Activated CD4-positive, alpha-beta T cell treated with anti-CD3 and anti-CD28 coated beads for 36 hours (primary cell): ENCODE results near the gene ESYT1. TPM values are rescaled to one million over a fixed set of nuclear protein-coding genes. Genes with fewer than 3 reads are reported as not detected.

Experiments
- ATAC-seq: fragments of 200-7000 bp; cut with Tn5 transposase; one replicate; pipeline ENCODE4 v1.10.0; 2021; ENCODE audit warnings: mild to moderate bottlenecking, moderate library complexity
- CTCF ChIA-PET: fragments of 350-600 bp; sonication (Branson Sonifier 250); formaldehyde crosslinking; loops from one replicate; lab custom pipeline; 2021; ENCODE audit warnings: antibody characterized with exemption; lab: Charles Lee
- POLR2A ChIA-PET: fragments of 350-600 bp; sonication (Branson Sonifier 250); formaldehyde crosslinking; loops from one replicate; lab custom pipeline; 2021; ENCODE audit warnings: antibody characterized with exemption, inconsistent platforms; lab: Charles Lee
- DNase-seq: peaks from one replicate; pipeline ENCODE4 v3.0.0-alpha.2; 2020
- H3K27ac Mint-ChIP-seq: one replicate; pipeline ENCODE4 v1.8.0; 2021; ENCODE audit warnings: mixed read lengths
- H3K27me3 Mint-ChIP-seq: one replicate; pipeline ENCODE4 v1.8.0; 2021; ENCODE audit warnings: mixed read lengths
- H3K36me3 Mint-ChIP-seq: one replicate; pipeline ENCODE4 v1.8.0; 2021; ENCODE audit warnings: low read depth, mixed read lengths
- H3K4me1 Mint-ChIP-seq: one replicate; pipeline ENCODE4 v1.8.0; 2021; ENCODE audit warnings: mixed read lengths
- H3K4me3 Mint-ChIP-seq: one replicate; pipeline ENCODE4 v1.8.0; 2021; ENCODE audit warnings: mild to moderate bottlenecking, moderate library complexity, mixed read lengths
- H3K9me3 Mint-ChIP-seq: one replicate; pipeline ENCODE4 v1.8.0; 2021; ENCODE audit warnings: low read depth, mixed read lengths
- intact Hi-C, 2 experiments: fragments of 100-400 bp; cut with DNase I in 1 of 2; cut with micrococcal nuclease in 1 of 2; formaldehyde crosslinking; loops; one replicate each; pipeline versions ENCODE4 v1.14.2 to v1.15.1; 2022 to 2024; cut with DNase I, micrococcal nuclease
- total RNA-seq, 2 experiments: library from RNA; stranded (reverse); gene quantifications; one replicate each; pipeline ENCODE4 v1.2.3, GENCODE V29; 2021

ESYT1 gene
- total RNA-seq, 2 experiments from 2014 or later, result 132 to 160 TPM

- Mint-ChIP-seq H3K4me1 (no peaks in the 10 kb centered on the region), H3K4me3 (no peak overlapping the region), H3K27ac (no peak overlapping the region), H3K9me3 (no peaks in the 10 kb centered on the region), H3K36me3 (peaks cover 64% of the 10 kb centered on the region), H3K27me3 (no peaks in the 10 kb centered on the region)
- DNase-seq (no peak), ATAC-seq (no peak)
- CTCF ChIA-PET, result interaction anchor here (0.6 kb wide), 1 partner anchor 29 kb away, joined by 3 read pairs; no protein-coding TSS in a partner anchor
- intact Hi-C loops, result no loop called here
- POLR2A ChIA-PET, result no interaction called here
Measured at GRCh38 chr12:56178347-56178746, 50.3 kb downstream of the ESYT1 start.

GRCh38 chr12:56186957-56187356 lies 58.9 kb downstream of the ESYT1 start:
- Mint-ChIP-seq H3K27me3 (no peaks in the 10 kb centered on the region), H3K36me3 (peaks cover 39% of the 10 kb centered on the region), H3K4me3 (no peak overlapping the region), H3K9me3 (no peaks in the 10 kb centered on the region), H3K27ac (peak overlapping the region; percentile 85), H3K4me1 (peaks cover 33% of the 10 kb centered on the region)
- DNase-seq, result no peak
- ChIA-PET CTCF (interaction anchor here (0.5 to 6.1 kb wide), 6 partner anchors 14 to 541 kb away, joined by 3 to 112 read pairs (median 4); partner anchors contain the start of genes ESYT1, RPL41, STAT2 and ZC3H10), POLR2A (no interaction called here)
- intact Hi-C loops, result loop anchor here in 1 of 2 experiments (1.0 to 10.0 kb wide), 3 partner anchors 27 to 142 kb away; partner anchors contain the start of genes MYL6B and RPS26
- no peak for ATAC-seq

- ChIA-PET CTCF (interaction anchor here (0.7 to 6.1 kb wide), 19 partner anchors 8 to 1825 kb away, joined by 3 to 112 read pairs (median 3); partner anchors contain the start of genes CNPY2, ESYT1, MYL6 and RNF41), POLR2A (interaction anchor here (0.7 to 2.5 kb wide), 4 partner anchors 25 to 84 kb away, joined by 3 to 27 read pairs (median 7); partner anchors contain the start of genes PA2G4, RNF41 and ZC3H10)
- ATAC-seq (no peak), DNase-seq (no peak)
- Mint-ChIP-seq H3K4me3 (peak overlapping the region; percentile 82), H3K4me1 (peaks cover 35% of the 10 kb centered on the region), H3K27me3 (no peaks in the 10 kb centered on the region), H3K9me3 (no peaks in the 10 kb centered on the region), H3K27ac (peak overlapping the region; percentile 85), H3K36me3 (peaks cover 36% of the 10 kb centered on the region)
- intact Hi-C loops, result loop anchor here in 1 of 2 experiments (2.0 to 10.0 kb wide), 3 partner anchors 36 to 143 kb away; partner anchors contain the start of genes MYL6B and RPS26
Measured at GRCh38 chr12:56188131-56188777, 60.2 kb downstream of the ESYT1 start.

- ChIA-PET CTCF (interaction anchor here (0.9 to 6.1 kb wide), 18 partner anchors 8 to 450 kb away, joined by 3 to 112 read pairs (median 8); partner anchors contain the start of genes CNPY2, ESYT1, MYL6 and MYL6B), POLR2A (interaction anchor here (1.0 to 2.5 kb wide), 6 partner anchors 26 to 84 kb away, joined by 3 to 27 read pairs (median 10); partner anchors contain the start of genes ESYT1, PA2G4, RNF41 and ZC3H10)
- H3K4me1 Mint-ChIP-seq, result peaks cover 38% of the 10 kb centered on the region
- H3K4me3 Mint-ChIP-seq, result peak overlapping the region; percentile 82
- intact Hi-C loops, result loop anchor here (1.0 to 10.0 kb wide), 11 partner anchors 30 to 276 kb away; partner anchors contain the start of genes MYL6B (in 2 of the 2), CS (in 1 of the 2), MYL6 (in 1 of the 2) and PA2G4 (in 1 of the 2)
- no peaks in the 10 kb centered on the region for H3K9me3 Mint-ChIP-seq
- peaks cover 35% of the 10 kb centered on the region for H3K36me3 Mint-ChIP-seq
- no peaks in the 10 kb centered on the region for H3K27me3 Mint-ChIP-seq
- H3K27ac Mint-ChIP-seq, result peak overlapping the region; percentile 85
- DNase-seq (no peak), ATAC-seq (peak; percentile 1)
Measured at GRCh38 chr12:56188778-56189098, 60.7 kb downstream of the ESYT1 start.

DNA sequence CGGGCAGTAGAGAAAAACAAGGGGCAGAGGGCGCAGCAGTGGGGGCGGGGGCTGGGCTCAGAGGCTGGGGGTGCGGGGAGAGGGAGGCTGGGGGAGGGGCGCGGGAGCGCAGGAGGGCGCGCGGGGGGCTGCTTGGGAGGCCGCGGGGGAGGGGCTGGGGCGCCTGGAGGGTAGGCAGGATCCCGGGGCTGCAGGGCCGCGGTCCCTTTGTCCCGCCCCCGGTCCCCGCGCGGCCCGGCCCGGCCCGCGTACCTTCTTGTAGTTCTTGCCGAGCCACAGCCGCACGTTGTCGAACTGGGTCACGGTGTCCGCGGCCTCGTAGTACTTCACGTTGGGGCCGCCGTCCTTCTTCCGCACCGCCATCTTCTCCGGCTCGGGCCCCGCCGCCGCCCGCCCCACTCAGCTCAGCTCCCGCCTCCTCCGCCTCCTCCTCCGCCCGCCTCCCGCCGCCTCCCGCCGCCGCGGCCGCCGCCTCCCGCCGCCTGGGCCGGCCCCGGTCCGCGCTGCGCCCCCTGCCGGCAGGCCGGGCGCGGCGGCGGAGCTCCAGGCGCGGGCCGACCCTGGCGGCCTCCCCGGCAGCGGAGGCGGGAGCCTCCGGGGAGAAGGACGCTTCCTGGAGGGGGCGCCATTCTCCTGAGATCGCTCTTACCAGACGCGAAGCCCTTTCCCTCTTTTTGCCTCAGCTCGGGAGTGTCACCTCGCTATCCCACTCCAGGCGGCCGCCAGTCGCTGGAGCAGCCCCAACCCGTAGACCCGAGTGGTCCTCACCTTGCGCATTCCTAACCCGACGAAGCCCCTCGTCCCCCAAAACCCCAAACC lies 61.2 kb downstream of the ESYT1 start, which contains the start of gene SMARCC2:
Gene SMARCC2, minus strand, starts transcription at position 385 of the 819 bp plus-strand sequence. Its CDS starts 22 bp downstream, at position 363.
- H3K9me3 Mint-ChIP-seq, result no peaks in the 10 kb centered on the region
- H3K36me3 Mint-ChIP-seq, result peaks cover 32% of the 10 kb centered on the region
- POLR2A ChIA-PET, result interaction anchor here (0.6 to 2.5 kb wide), 9 partner anchors 18 to 92 kb away, joined by 3 to 27 read pairs (median 6); partner anchors contain the start of genes ESYT1, PA2G4, RNF41 and ZC3H10
- peak within 1 kb of the TSS; percentile 96 for H3K27ac Mint-ChIP-seq
- intact Hi-C loops, result loop anchor here (1.0 to 10.0 kb wide), 11 partner anchors 31 to 275 kb away; partner anchors contain the start of genes MYL6B (in 2 of the 2), CS (in 1 of the 2), MYL6 (in 1 of the 2) and PA2G4 (in 1 of the 2)
- H3K4me1 Mint-ChIP-seq, result peaks cover 38% of the 10 kb centered on the region
- peak within 1 kb of the TSS; percentile 82 for H3K4me3 Mint-ChIP-seq
- no peaks in the 10 kb centered on the region for H3K27me3 Mint-ChIP-seq
- DNase-seq, result peak; percentile 94
- CTCF ChIA-PET, result interaction anchor here (0.6 to 6.1 kb wide), 44 partner anchors 9 to 451 kb away, joined by 3 to 112 read pairs (median 4); partner anchors contain the start of genes ANKRD52, CNPY2, COQ10A and ESYT1
- ATAC-seq, result peak; percentile 82

DNA sequence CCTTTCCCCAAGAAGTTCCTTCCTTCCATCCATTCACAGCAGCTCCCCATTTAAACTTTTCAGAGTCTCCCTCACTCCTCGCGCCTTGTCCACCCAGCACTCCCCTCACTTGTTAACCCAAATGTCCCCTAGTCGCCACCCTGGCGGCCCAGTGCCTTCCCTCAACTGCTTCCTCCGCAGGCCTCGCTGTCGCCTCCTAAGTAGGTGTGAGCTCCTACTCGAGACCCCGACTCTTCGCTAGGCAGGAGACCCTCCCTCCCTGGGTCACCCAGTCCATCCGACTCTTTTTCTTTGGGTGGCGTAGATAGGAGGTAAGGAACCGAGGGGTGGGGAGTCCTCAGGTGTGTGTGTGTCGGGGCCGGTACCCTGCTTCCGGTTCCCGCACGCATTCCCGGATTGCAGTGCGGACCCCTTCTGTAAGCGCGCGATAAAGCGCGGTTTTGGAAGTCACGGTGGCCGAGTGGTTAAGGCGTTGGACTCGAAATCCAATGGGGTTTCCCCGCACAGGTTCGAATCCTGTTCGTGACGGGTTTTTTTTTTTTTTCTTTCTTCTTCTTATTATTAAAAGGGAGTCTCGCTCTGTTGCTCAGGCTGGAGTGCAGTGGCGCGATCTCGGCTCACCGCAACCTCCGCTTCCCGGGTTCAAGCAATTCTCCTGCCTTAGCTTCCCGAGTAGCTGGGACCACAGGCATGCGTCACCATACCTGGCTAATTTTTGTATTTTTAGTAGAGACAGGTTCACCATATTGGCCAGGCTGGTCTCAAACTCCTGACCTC lies 62.0 kb downstream of the ESYT1 start:
- Mint-ChIP-seq H3K9me3 (no peaks in the 10 kb centered on the region), H3K36me3 (peaks cover 25% of the 10 kb centered on the region), H3K4me3 (peak overlapping the region; percentile 82), H3K27ac (peak overlapping the region; percentile 96), H3K27me3 (no peaks in the 10 kb centered on the region), H3K4me1 (peaks cover 38% of the 10 kb centered on the region)
- ATAC-seq (peak; percentile 48), DNase-seq (peak; percentile 89)
- ChIA-PET POLR2A (interaction anchor here (0.6 to 2.5 kb wide), 9 partner anchors 17 to 91 kb away, joined by 3 to 27 read pairs (median 4); partner anchors contain the start of genes ESYT1, PA2G4, RNF41 and ZC3H10), CTCF (interaction anchor here (0.6 to 6.1 kb wide), 38 partner anchors 10 to 452 kb away, joined by 3 to 112 read pairs (median 4); partner anchors contain the start of genes ANKRD52, CNPY2, COQ10A and ESYT1)
- intact Hi-C loops, result loop anchor here (1.0 to 10.0 kb wide), 14 partner anchors 32 to 452 kb away; partner anchors contain the start of genes MYL6B (in 2 of the 2), CS (in 1 of the 2), MYL6 (in 1 of the 2) and PA2G4 (in 1 of the 2)

DNA sequence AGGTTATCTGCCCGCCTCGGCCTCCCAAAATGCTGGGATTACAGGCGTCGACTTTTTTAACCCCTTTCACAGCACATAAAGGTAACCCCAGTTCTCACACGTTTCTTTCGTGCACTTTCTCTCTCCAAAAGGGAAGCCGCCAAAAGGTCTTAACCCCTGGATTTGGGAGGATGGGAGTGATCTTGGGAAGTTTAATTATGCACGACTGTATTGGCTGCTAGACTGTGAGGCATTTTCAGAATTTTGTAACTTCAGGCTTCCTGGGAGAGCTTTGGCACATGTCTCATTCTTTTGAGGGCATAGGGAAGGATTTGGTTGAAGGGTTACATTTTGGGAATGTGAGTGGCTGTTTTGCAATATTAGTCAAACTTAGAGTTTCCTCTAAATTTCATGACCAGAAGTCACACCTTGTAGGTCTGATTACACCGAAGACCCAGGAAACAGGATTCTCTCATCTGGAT lies 62.7 kb downstream of the ESYT1 start:
- CTCF ChIA-PET, result interaction anchor here (0.6 to 6.1 kb wide), 14 partner anchors 10 to 270 kb away, joined by 3 to 112 read pairs (median 4); partner anchors contain the start of genes CS, ESYT1, RNF41 and STAT2
- POLR2A ChIA-PET, result interaction anchor here (0.7 kb wide), 1 partner anchor 39 kb away, joined by 3 read pairs; no protein-coding TSS in a partner anchor
- peak overlapping the region; percentile 96 for H3K27ac Mint-ChIP-seq
- peak overlapping the region; percentile 82 for H3K4me3 Mint-ChIP-seq
- no peaks in the 10 kb centered on the region for H3K27me3 Mint-ChIP-seq
- peaks cover 37% of the 10 kb centered on the region for H3K4me1 Mint-ChIP-seq
- ATAC-seq, result no peak
- no peak for DNase-seq
- no peaks in the 10 kb centered on the region for H3K9me3 Mint-ChIP-seq
- intact Hi-C loops, result loop anchor here (1.0 to 5.0 kb wide), 4 partner anchors 71 to 452 kb away; partner anchors contain the start of gene STAT2 (in 1 of the 2)
- peaks cover 24% of the 10 kb centered on the region for H3K36me3 Mint-ChIP-seq

GRCh38 chr12:56192582-56192981 lies 64.5 kb downstream of the ESYT1 start:
- no peak overlapping the region for H3K27ac Mint-ChIP-seq

DNA sequence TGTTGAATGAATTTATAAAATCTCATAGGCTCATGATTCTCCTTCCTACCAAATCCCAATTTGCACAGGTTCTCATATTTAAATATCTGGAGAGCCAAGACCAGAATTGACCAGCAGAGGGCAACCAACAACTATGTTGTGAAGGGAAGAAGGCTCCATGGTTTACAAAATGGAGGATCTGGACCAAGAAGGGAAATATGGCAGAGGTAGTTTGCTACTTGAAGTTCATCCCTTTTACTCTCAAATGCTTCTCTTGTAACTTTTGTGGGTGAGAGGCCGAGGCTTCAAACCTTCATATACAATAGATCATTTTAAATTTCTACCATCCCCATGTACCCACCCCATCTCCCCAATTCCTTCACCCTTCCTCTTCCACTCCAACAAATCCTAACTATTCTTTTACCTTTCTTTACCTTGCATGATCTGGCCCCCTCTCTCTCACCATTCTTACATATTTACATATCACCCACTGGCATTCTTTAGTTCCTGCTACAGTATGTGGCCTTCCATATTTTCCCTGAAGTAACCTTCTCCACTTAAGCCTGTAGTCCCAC lies 65.0 kb downstream of the ESYT1 start:
- ChIA-PET CTCF (interaction anchor here (0.6 to 6.1 kb wide), 13 partner anchors 15 to 436 kb away, joined by 3 to 112 read pairs (median 5); partner anchors contain the start of genes COQ10A, ESYT1, RNF41 and ZC3H10), POLR2A (interaction anchor here (0.7 kb wide), 1 partner anchor 17 kb away, joined by 3 read pairs; no protein-coding TSS in a partner anchor)
- DNase-seq (peak; percentile 88), ATAC-seq (no peak)
- no peaks in the 10 kb centered on the region for H3K9me3 Mint-ChIP-seq
- H3K27me3 Mint-ChIP-seq, result no peaks in the 10 kb centered on the region
- peaks cover 4% of the 10 kb centered on the region for H3K36me3 Mint-ChIP-seq
- intact Hi-C loops, result loop anchor here (1.0 to 5.0 kb wide), 8 partner anchors 31 to 379 kb away; partner anchors contain the start of genes ANKRD52 (in 2 of the 2), NABP2 (in 2 of the 2), COQ10A (in 1 of the 2) and CS (in 1 of the 2)
- no peak overlapping the region for H3K4me3 Mint-ChIP-seq
- H3K27ac Mint-ChIP-seq, result peak overlapping the region; percentile 13
- H3K4me1 Mint-ChIP-seq, result peaks cover 17% of the 10 kb centered on the region

More at GRCh38 chr12:56192582-56192981, 64.5 kb downstream of the ESYT1 start:
- DNase-seq (no peak), ATAC-seq (no peak)
- intact Hi-C loops, result loop anchor here (2.0 to 5.0 kb wide), 4 partner anchors 66 to 380 kb away; partner anchors contain the start of genes ANKRD52 (in 1 of the 2) and COQ10A (in 1 of the 2)
- ChIA-PET CTCF (interaction anchor here (0.5 to 6.1 kb wide), 13 partner anchors 16 to 436 kb away, joined by 3 to 112 read pairs (median 5); partner anchors contain the start of genes COQ10A, ESYT1, RNF41 and ZC3H10), POLR2A (interaction anchor here (0.7 kb wide), 1 partner anchor 17 kb away, joined by 3 read pairs; no protein-coding TSS in a partner anchor)
- Mint-ChIP-seq H3K9me3 (no peaks in the 10 kb centered on the region), H3K36me3 (peaks cover 9% of the 10 kb centered on the region), H3K27me3 (no peaks in the 10 kb centered on the region), H3K4me1 (peaks cover 23% of the 10 kb centered on the region), H3K4me3 (no peak overlapping the region)
